B cell (primary cell): ENCODE results near the gene WDFY4. TPM values are rescaled to one million over a fixed set of nuclear protein-coding genes. Genes with fewer than 3 reads are reported as not detected.

Experiments used
- ATAC-seq: fragments of 200-7000 bp; cut with Tn5 transposase; one replicate; pipeline ENCODE4 v1.10.0; 2021; ENCODE audit warnings: low read depth, mild to moderate bottlenecking, moderate number of reproducible peaks, moderate library complexity
- CTCF ChIA-PET: fragments of 350-600 bp; sonication (Branson Sonifier 250); formaldehyde crosslinking; loops from one replicate; lab custom pipeline; 2021; ENCODE audit warnings: antibody characterized with exemption, inconsistent platforms; lab: Charles Lee
- POLR2A ChIA-PET: fragments of 350-600 bp; sonication (Branson Sonifier 250); formaldehyde crosslinking; loops from one replicate; lab custom pipeline; 2021; ENCODE audit warnings: antibody characterized with exemption; lab: Charles Lee
- DNase-seq: peaks from one replicate; pipeline ENCODE4 v3.0.0; 2013
- H2AFZ ChIP-seq: 2 replicates; pipeline ENCODE4 v1.6.1; 2012; ENCODE audit warnings: mild to moderate bottlenecking, low read depth, low read length; ENCODE audit not compliant: insufficient read depth, poor library complexity, severe bottlenecking
- H3K27ac ChIP-seq, 2 donors: 1 replicate in 1 of 2; 2 replicates in 1 of 2; pipeline ENCODE4 v1.5.1; 2012 to 2013; ENCODE audit warnings: low read length in 2 of 2, mild to moderate bottlenecking in 2 of 2, moderate library complexity in 1 of 2
- H3K27me3 ChIP-seq, 4 experiments: fragments of 200-600 bp in 1 of 4; sonication (generic) in 1 of 4; replicated peaks in 1 of 4; 1 replicate in 2 of 4; 2 replicates in 2 of 4; pipeline versions ENCODE4 v1.6.1 to v1.7.0; 2013 to 2016; ENCODE audit warnings: low read length in 3 of 4, mild to moderate bottlenecking in 2 of 4, mixed read lengths in 1 of 4, moderate library complexity in 1 of 4; ENCODE audit not compliant: insufficient read depth in 4 of 4, control insufficient read depth in 3 of 4; ENCODE audit errors: control extremely low read depth in 1 of 4
- H3K36me3 ChIP-seq, 2 experiments: replicated peaks in 1 of 2; 1 replicate in 1 of 2; 2 replicates in 1 of 2; pipeline versions ENCODE4 v1.6.1 to v1.7.1; 2013; ENCODE audit warnings: low read length in 1 of 2; ENCODE audit not compliant: insufficient read depth in 2 of 2, control insufficient read depth in 1 of 2; ENCODE audit errors: control extremely low read depth in 1 of 2, extremely low read depth in 1 of 2
- H3K4me1 ChIP-seq, 2 donors: fragments of 200-600 bp in 1 of 2; sonication (generic) in 1 of 2; 1 replicate in 1 of 2; 2 replicates in 1 of 2; pipeline versions ENCODE4 v1.5.1 to v1.6.1; 2013 to 2017; ENCODE audit warnings: low read length in 2 of 2; ENCODE audit not compliant: control insufficient read depth in 2 of 2, insufficient read depth in 2 of 2
- H3K4me2 ChIP-seq: replicated peaks from 2 replicates; pipeline ENCODE3; 2012; ENCODE audit warnings: mild to moderate bottlenecking, low read depth, low read length; ENCODE audit not compliant: poor library complexity, severe bottlenecking
- H3K4me3 ChIP-seq, 5 experiments: fragments of 200-600 bp in 1 of 5; sonication (generic) in 1 of 5; 1 replicate in 3 of 5; 2 replicates in 2 of 5; pipeline versions ENCODE4 v1.5.1 to v1.7.0; 2011 to 2016; ENCODE audit warnings: low read length in 4 of 5, mild to moderate bottlenecking in 4 of 5, low read depth in 2 of 5, control low read depth in 1 of 5, moderate library complexity in 1 of 5; ENCODE audit not compliant: insufficient read depth in 1 of 5; ENCODE audit errors: control extremely low read depth in 1 of 5, extremely low read depth in 1 of 5
- H3K79me2 ChIP-seq: fragments of 200-600 bp; sonication (generic); one replicate; pipeline ENCODE4 v1.6.0; 2016; ENCODE audit warnings: low read length; ENCODE audit not compliant: control insufficient read depth, insufficient read depth
- H3K9ac ChIP-seq: fragments of 200-600 bp; sonication (generic); 2 replicates; pipeline ENCODE4 v1.6.1; 2017; ENCODE audit warnings: mild to moderate bottlenecking, low read length, moderate library complexity
- H3K9me3 ChIP-seq, 3 donors: one replicate each; pipeline versions ENCODE4 v1.6.1 to v1.7.1; 2013; ENCODE audit warnings: low read length in 2 of 3; ENCODE audit not compliant: control insufficient read depth in 2 of 3, insufficient read depth in 1 of 3; ENCODE audit errors: control extremely low read depth in 1 of 3
- H4K20me1 ChIP-seq: 2 replicates; pipeline ENCODE4 v1.6.0; 2012; ENCODE audit warnings: mild to moderate bottlenecking, low read length; ENCODE audit not compliant: insufficient read depth, control insufficient read depth, poor library complexity, severe bottlenecking
- H3K27ac Mint-ChIP-seq: one replicate; pipeline ENCODE4 v1.8.0; 2021; ENCODE audit warnings: mixed read lengths
- H3K27me3 Mint-ChIP-seq: one replicate; pipeline ENCODE4 v1.8.0; 2021; ENCODE audit warnings: mixed read lengths
- H3K4me1 Mint-ChIP-seq: one replicate; pipeline ENCODE4 v1.8.0; 2021; ENCODE audit warnings: mixed read lengths
- H3K4me3 Mint-ChIP-seq: one replicate; pipeline ENCODE4 v1.8.0; 2021; ENCODE audit warnings: mixed read lengths
- H3K9me3 Mint-ChIP-seq: one replicate; pipeline ENCODE4 v1.8.0; 2022; ENCODE audit warnings: mixed read lengths; ENCODE audit not compliant: insufficient read depth
- CTCF ChIP-seq: fragments of 200-600 bp; IDR thresholded peaks from one replicate; pipeline ENCODE4 v1.8.0; 2022; ENCODE audit warnings: antibody characterized with exemption, mild to moderate bottlenecking
- EZH2 ChIP-seq: IDR thresholded peaks from 2 replicates; pipeline ENCODE4 v1.6.1; 2012; ENCODE audit warnings: borderline replicate concordance, low read depth, mild to moderate bottlenecking, moderate library complexity, low read length; ENCODE audit not compliant: insufficient read depth, poor library complexity, severe bottlenecking
- WGBS: methylation state at CpG from one replicate; pipeline ENCODE4 v1.1.5; 2013; ENCODE audit warnings: missing lambda C conversion rate; ENCODE audit not compliant: insufficient coverage; 5-methylcytosine and 5-hydroxymethylcytosine counted together
- intact Hi-C: fragments of 100-400 bp; cut with micrococcal nuclease; formaldehyde crosslinking; loops from one replicate; pipeline ENCODE4 v1.10.0; 2022
- polyA plus RNA-seq: library from polyadenylated mRNA; depleted of rRNA; stranded (reverse); fragments of >200 nt; gene quantifications from 2 replicates; pipeline ENCODE4 v1.2.3, GENCODE V29; 2012
- total RNA-seq, 2 donors: library from RNA; stranded (reverse); fragments of 120-200 nt in 1 of 2; gene quantifications; 1 replicate in 1 of 2; 2 replicates in 1 of 2; pipeline versions ENCODE4 v1.2.3 to v1.2.4, GENCODE V29; 2013 to 2022

Gene WDFY4
- total and polyA plus RNA-seq, 2 donors (not counting 1 experiment from before 2014, with no cell fraction given): 262 to 560 TPM

- Mint-ChIP-seq H3K9me3 (no peaks in the 10 kb centered on the region), H3K4me1 (peaks cover 28% of the 10 kb centered on the region), H3K4me3 (no peak overlapping the region), H3K27me3 (no peaks in the 10 kb centered on the region), H3K27ac (peak overlapping the region; percentile 70)
- peaks cover 9 to 11% of the 10 kb centered on the region in 2 donors for H3K4me1 ChIP-seq
- H3K79me2 ChIP-seq: peaks cover 99% of the 10 kb centered on the region
- H3K36me3 ChIP-seq: peaks cover 16 to 93% of the 10 kb centered on the region in 2 experiments
- H3K9ac ChIP-seq: no peak overlapping the region
- no peak for TF ChIP-seq CTCF
- TF ChIP-seq EZH2: no peak
- peak; percentile 37 for DNase-seq
- over 99% methylated on average over 16 of the region's 18 CpGs for WGBS
- ATAC-seq: peak; percentile 84
- H3K4me2 ChIP-seq: no peak overlapping the region
- peaks cover 0 to 7% (median 0%) of the 10 kb centered on the region in 3 donors for H3K9me3 ChIP-seq
- intact Hi-C loops: loop anchor here (5.0 kb wide), 1 partner anchor 41 kb away; no protein-coding TSS in a partner anchor
- peaks cover 80% of the 10 kb centered on the region for H4K20me1 ChIP-seq
- ChIA-PET POLR2A (no interaction called here), CTCF (interaction anchor here (0.9 to 4.1 kb wide), 3 partner anchors 10 to 85 kb away, joined by 4 to 24 read pairs (median 4); no protein-coding TSS in a partner anchor)
- H3K27ac ChIP-seq: peak overlapping the region in 1 of 2 donors; percentile 5
- H3K27me3 ChIP-seq: no peaks in the 10 kb centered on the region
- no peak overlapping the region for H3K4me3 ChIP-seq
- H2AFZ ChIP-seq: no peak overlapping the region
Observed at GRCh38 chr10:48742891-48743860, 58.5 kb downstream of the WDFY4 start.
